ENCODE measurements around the gene ACTA2. TPM values are rescaled to one million over a fixed set of nuclear protein-coding genes. Genes with fewer than 3 reads are reported as not detected.
A peak's percentile ranks its signal among the peaks of the same experiment; 100 is the strongest.

ACTA2 gene
- total and polyA plus RNA-seq, 2 donors (not counting 1 experiment from before 2014, with no cell fraction given) = 78.4 to 2,788 TPM

DNA sequence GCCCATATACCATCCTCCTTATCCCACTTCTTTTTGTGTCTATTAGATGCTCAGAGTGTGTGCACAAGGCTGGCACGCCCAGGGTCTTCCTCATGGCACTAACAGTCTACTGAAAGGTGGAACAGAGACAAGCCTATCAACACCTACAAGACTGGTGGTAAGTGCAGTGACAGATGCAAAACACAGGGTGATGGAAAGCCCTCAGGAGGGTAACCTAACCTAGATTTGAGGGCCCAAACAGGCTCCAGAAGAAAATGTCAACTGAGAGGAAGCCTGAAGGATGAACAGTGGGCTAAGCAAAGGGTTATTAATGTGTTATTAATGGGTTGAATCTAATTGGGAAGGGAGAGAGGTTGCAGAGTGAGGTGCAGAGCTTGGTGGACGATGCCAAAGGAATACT lies 36.9 kb upstream of the ACTA2 start:
- Histone ChIP-seq H2AFZ (ENCODE audit: low read length) (no peak overlapping the region), H3K4me3 (replicated peaks in 1 of 4; ENCODE audit: control extremely low read depth in 1 of 4, insufficient read depth in 1 of 4, low read depth in 3 of 4, low read length in 4 of 4) (peak overlapping the region; percentile 65 to 94 (median 79)), H3K9me3 (ENCODE audit: control insufficient read depth, insufficient read depth, low read depth, low read length) (no peaks in the 10 kb centered on the region), H3K27me3 (ENCODE audit: control insufficient read depth, insufficient read depth, low read length) (no peaks in the 10 kb centered on the region), H3K27ac (ENCODE audit: insufficient read depth, low read length) (peak overlapping the region; percentile 92), H3K79me2 (ENCODE audit: control insufficient read depth, insufficient read depth, low read length) (peaks cover 45% of the 10 kb centered on the region), H3K36me3 (ENCODE audit: control insufficient read depth, insufficient read depth, low read length) (no peaks in the 10 kb centered on the region), H3K9ac (ENCODE audit: insufficient read depth, low read length) (no peak overlapping the region), H3K4me1 (ENCODE audit: control insufficient read depth, extremely low read depth, insufficient read depth, low read length) (peaks cover 2% of the 10 kb centered on the region), H3K4me2 (ENCODE audit: extremely low read depth, insufficient read depth, low read length) (peak overlapping the region; percentile 86), H4K20me1 (ENCODE audit: control insufficient read depth, extremely low read depth, insufficient read depth, low read length) (no peaks in the 10 kb centered on the region)
- TF ChIP-seq EZH2 (IDR thresholded peaks at IDR 0.05; ENCODE audit: low read length, missing control alignments) = no peak
- no peak for DNase-seq (ENCODE audit: low read depth in 2 of 2)

DNA sequence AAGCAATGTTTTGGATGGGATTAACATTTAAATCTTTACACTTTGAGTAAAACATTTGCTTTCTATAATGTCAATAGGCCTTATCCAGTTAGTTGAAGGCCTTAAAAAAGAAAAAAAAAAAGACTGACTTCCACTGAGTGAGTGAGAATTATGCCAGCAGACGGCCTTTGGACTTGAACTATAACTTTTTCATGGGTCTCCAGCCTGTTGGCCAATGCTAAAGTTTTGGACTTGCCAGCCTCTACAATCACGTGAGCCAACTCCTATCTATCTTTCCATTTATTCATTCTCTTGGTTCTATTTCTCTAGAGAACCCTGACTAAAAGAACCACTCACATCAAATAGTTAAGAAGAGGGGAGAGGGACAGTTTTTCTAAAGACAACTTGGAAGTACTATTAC lies 35.3 kb upstream of the ACTA2 start:
- H3K36me3 ChIP-seq (ENCODE audit: control insufficient read depth, insufficient read depth, low read length) = no peaks in the 10 kb centered on the region
- no peaks in the 10 kb centered on the region for H4K20me1 ChIP-seq (ENCODE audit: control insufficient read depth, extremely low read depth, insufficient read depth, low read length)

DNA sequence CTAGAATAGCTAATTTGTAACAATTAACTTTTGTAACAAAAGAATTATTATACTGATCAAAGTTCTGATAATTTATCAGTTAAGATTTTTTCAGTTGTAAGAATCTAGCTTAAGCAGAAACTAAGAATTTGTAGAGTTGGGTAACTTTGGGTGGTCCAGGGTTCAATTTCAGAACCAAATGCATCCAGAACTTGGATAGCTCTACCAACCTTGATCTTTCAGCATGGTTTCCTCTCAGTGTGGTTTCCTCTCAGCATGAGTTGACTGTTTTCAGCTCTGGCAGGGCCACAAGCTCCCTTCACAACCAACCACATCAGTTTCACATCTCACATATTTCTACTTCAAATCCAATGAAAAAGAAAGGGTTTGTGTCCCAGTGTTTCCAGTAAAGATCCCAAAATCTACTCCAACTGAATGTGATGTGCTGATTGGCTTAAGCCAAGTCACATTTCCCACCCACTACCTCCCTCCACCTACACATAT lies 34.7 kb upstream of the ACTA2 start:
- H3K79me2 ChIP-seq (ENCODE audit: control insufficient read depth, insufficient read depth, low read length) = peaks cover 24% of the 10 kb centered on the region
- no peak overlapping the region for H3K4me2 ChIP-seq (ENCODE audit: extremely low read depth, insufficient read depth, low read length)
- no peak overlapping the region for H3K27ac ChIP-seq (ENCODE audit: insufficient read depth, low read length)
- no peak overlapping the region for H3K9ac ChIP-seq (ENCODE audit: insufficient read depth, low read length)
- no peaks in the 10 kb centered on the region for H3K9me3 ChIP-seq (ENCODE audit: control insufficient read depth, insufficient read depth, low read depth, low read length)
- TF ChIP-seq EZH2 (IDR thresholded peaks at IDR 0.05; ENCODE audit: low read length, missing control alignments) = no peak
- TF ChIP-seq, protein P1, sequence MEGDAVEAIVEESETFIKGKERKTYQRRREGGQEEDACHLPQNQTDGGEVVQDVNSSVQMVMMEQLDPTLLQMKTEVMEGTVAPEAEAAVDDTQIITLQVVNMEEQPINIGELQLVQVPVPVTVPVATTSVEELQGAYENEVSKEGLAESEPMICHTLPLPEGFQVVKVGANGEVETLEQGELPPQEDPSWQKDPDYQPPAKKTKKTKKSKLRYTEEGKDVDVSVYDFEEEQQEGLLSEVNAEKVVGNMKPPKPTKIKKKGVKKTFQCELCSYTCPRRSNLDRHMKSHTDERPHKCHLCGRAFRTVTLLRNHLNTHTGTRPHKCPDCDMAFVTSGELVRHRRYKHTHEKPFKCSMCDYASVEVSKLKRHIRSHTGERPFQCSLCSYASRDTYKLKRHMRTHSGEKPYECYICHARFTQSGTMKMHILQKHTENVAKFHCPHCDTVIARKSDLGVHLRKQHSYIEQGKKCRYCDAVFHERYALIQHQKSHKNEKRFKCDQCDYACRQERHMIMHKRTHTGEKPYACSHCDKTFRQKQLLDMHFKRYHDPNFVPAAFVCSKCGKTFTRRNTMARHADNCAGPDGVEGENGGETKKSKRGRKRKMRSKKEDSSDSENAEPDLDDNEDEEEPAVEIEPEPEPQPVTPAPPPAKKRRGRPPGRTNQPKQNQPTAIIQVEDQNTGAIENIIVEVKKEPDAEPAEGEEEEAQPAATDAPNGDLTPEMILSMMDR (conservative IDR thresholded peaks at IDR 0.05 in 1 of 2, IDR thresholded peaks at IDR 0.05 in 1 of 2; ENCODE audit: low read depth in 1 of 2, low read length in 2 of 2) = no peak
- DNase-seq (ENCODE audit: low read depth in 2 of 2) = no peak
- H3K27me3 ChIP-seq (ENCODE audit: control insufficient read depth, insufficient read depth, low read length) = no peaks in the 10 kb centered on the region
- H2AFZ ChIP-seq (ENCODE audit: low read length) = no peak overlapping the region
- no peaks in the 10 kb centered on the region for H4K20me1 ChIP-seq (ENCODE audit: control insufficient read depth, extremely low read depth, insufficient read depth, low read length)
- H3K36me3 ChIP-seq (ENCODE audit: control insufficient read depth, insufficient read depth, low read length) = no peaks in the 10 kb centered on the region
- H3K4me1 ChIP-seq (ENCODE audit: control insufficient read depth, extremely low read depth, insufficient read depth, low read length) = peaks cover 2% of the 10 kb centered on the region
- H3K4me3 ChIP-seq (replicated peaks in 1 of 4; ENCODE audit: control extremely low read depth in 1 of 4, insufficient read depth in 1 of 4, low read depth in 3 of 4, low read length in 4 of 4) = no peak overlapping the region

More for the DNA sequence above, 35.3 kb upstream of the ACTA2 start:
- Histone ChIP-seq H3K4me2 (ENCODE audit: extremely low read depth, insufficient read depth, low read length) (no peak overlapping the region), H3K9ac (ENCODE audit: insufficient read depth, low read length) (no peak overlapping the region), H3K4me1 (ENCODE audit: control insufficient read depth, extremely low read depth, insufficient read depth, low read length) (peaks cover 2% of the 10 kb centered on the region), H3K27ac (ENCODE audit: insufficient read depth, low read length) (no peak overlapping the region), H3K79me2 (ENCODE audit: control insufficient read depth, insufficient read depth, low read length) (peaks cover 30% of the 10 kb centered on the region), H3K27me3 (ENCODE audit: control insufficient read depth, insufficient read depth, low read length) (no peaks in the 10 kb centered on the region), H2AFZ (ENCODE audit: low read length) (no peak overlapping the region), H3K9me3 (ENCODE audit: control insufficient read depth, insufficient read depth, low read depth, low read length) (no peaks in the 10 kb centered on the region), H3K4me3 (replicated peaks in 1 of 4; ENCODE audit: control extremely low read depth in 1 of 4, insufficient read depth in 1 of 4, low read depth in 3 of 4, low read length in 4 of 4) (no peak overlapping the region)
- no peak for TF ChIP-seq EZH2 (IDR thresholded peaks at IDR 0.05; ENCODE audit: low read length, missing control alignments)
- TF ChIP-seq, protein P1 (conservative IDR thresholded peaks at IDR 0.05 in 1 of 2, IDR thresholded peaks at IDR 0.05 in 1 of 2; ENCODE audit: low read depth in 1 of 2, low read length in 2 of 2) = no peak
- no peak for DNase-seq (ENCODE audit: low read depth in 2 of 2)

All from fibroblast of lung (primary cell).